ENCODE measurements around the gene NMNAT3.

DNA sequence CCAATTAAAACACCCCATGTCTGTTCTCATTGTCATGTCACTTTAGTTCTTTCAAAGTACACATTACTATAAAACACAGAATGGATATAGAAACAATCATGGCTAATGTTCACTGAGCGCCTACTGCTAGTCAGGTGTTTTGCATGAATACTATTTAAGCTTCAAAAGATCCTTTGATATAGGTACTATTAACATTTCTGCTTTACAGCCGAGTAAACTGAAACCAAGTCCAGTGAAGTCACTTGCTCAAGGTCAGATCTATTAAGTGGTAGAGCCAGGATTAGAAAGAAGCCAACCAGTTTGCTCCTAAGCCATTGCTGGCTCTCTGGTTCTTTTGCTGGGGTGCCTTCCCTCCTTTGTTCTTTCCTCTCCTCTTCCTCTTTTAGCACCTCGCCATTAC, 32.4 kb upstream of the NMNAT3 start:
- TF ChIP-seq CTCF (IDR thresholded peaks at IDR 0.05) (no peak), POLR2A (IDR thresholded peaks at IDR 0.05) (no peak)

All from Peyer's patch (tissue), 4 donors.